ENCODE measurements around the gene SERP2. TPM values are rescaled to one million over a fixed set of nuclear protein-coding genes. Genes with fewer than 3 reads are reported as not detected.

SERP2 gene
- total RNA-seq, 1 experiment from 2014 or later: 1.2 TPM

DNA sequence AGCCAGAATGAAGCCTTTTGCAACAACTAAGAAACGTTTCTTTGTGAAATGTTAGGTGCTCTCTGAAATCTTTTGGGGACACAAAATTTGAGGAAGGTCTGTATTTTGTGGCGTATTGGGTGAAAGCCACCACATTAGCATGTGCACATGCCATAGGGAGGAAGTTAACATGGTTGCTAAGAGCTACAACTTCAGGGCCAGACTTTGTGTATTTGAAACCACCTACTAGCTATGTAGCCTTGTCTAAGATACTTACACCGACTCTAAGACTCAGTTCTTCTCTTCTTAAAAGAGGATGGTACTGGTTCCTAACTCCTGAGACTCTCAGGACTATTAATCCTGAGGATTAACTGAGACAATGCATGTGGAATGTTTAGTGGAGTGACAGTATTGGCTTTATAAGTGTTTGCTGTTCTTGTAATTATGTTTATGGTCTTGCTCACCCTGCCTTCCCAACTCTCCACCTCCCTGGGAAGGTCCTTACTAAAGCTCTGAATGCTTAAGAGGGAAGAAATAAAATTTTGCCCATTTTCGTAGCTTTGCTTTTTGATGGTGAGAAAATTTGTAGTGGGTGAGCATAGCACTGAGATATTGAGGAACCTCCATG, 15.5 kb downstream of the SERP2 start:
- DNase-seq: no peak
- no peaks in the 10 kb centered on the region for H3K27me3 ChIP-seq (ENCODE audit: low read length)
- no peak overlapping the region for H3K9ac ChIP-seq (ENCODE audit: low read length)
- no peak overlapping the region for H3K4me2 ChIP-seq (ENCODE audit: low read length)
- no peak overlapping the region for H3K4me3 ChIP-seq (ENCODE audit: low read length)
- no peaks in the 10 kb centered on the region for H3K79me2 ChIP-seq (ENCODE audit: low read length)
- TF ChIP-seq CTCF (conservative IDR thresholded peaks at IDR 0.05; ENCODE audit: low read depth, low read length) (no peak), EZH2phosphoT487 (IDR thresholded peaks at IDR 0.05; ENCODE audit: borderline replicate concordance, low read length) (no peak), EZH2 (IDR thresholded peaks at IDR 0.05; ENCODE audit: low read length, unreplicated experiment) (no peak)
- no TSS peak for BruUV-seq (replicated peaks)
- POLR2A ChIA-PET (ENCODE audit: unreplicated experiment): interaction anchor here (0.7 kb wide), 1 partner anchor 46 kb away, joined by 18 read pairs; no protein-coding TSS in a partner anchor
- no peaks in the 10 kb centered on the region for H3K9me3 ChIP-seq (ENCODE audit: low read length)
- H2AFZ ChIP-seq (ENCODE audit: low read length): no peak overlapping the region
- H3K4me1 ChIP-seq (ENCODE audit: insufficient read depth, low read length): no peaks in the 10 kb centered on the region
- H4K20me1 ChIP-seq (ENCODE audit: low read length): no peaks in the 10 kb centered on the region
- ATAC-seq: peak; percentile 75
- H3F3A ChIP-seq (ENCODE audit: low read length, unreplicated experiment): no peaks in the 10 kb centered on the region
- H3K9me2 ChIP-seq (replicated peaks; ENCODE audit: low read length): no peaks in the 10 kb centered on the region
- no peak overlapping the region for H3K27ac ChIP-seq (ENCODE audit: low read length)
- CTCF ChIA-PET: no interaction called here
- intact Hi-C loops (cut with micrococcal nuclease): no loop called here
- no peaks in the 10 kb centered on the region for H3K36me3 ChIP-seq (ENCODE audit: low read depth, low read length)

GRCh38 chr13:44389876-44390275, 16.3 kb downstream of the SERP2 start:
- no TSS peak for BruUV-seq (replicated peaks)
- Histone ChIP-seq H3K27me3 (ENCODE audit: low read length) (no peaks in the 10 kb centered on the region), H3K9me3 (ENCODE audit: low read length) (no peaks in the 10 kb centered on the region), H3K79me2 (ENCODE audit: low read length) (no peaks in the 10 kb centered on the region), H2AFZ (ENCODE audit: low read length) (no peak overlapping the region), H3K27ac (ENCODE audit: low read length) (no peak overlapping the region), H3K4me2 (ENCODE audit: low read length) (no peak overlapping the region), H3K9me2 (replicated peaks; ENCODE audit: low read length) (no peaks in the 10 kb centered on the region), H4K20me1 (ENCODE audit: low read length) (no peaks in the 10 kb centered on the region), H3K36me3 (ENCODE audit: low read depth, low read length) (no peaks in the 10 kb centered on the region), H3K4me1 (ENCODE audit: insufficient read depth, low read length) (no peaks in the 10 kb centered on the region), H3F3A (ENCODE audit: low read length, unreplicated experiment) (no peaks in the 10 kb centered on the region), H3K4me3 (ENCODE audit: low read length) (no peak overlapping the region), H3K9ac (ENCODE audit: low read length) (no peak overlapping the region)
- intact Hi-C loops (cut with micrococcal nuclease): no loop called here
- no peak for TF ChIP-seq CTCF (conservative IDR thresholded peaks at IDR 0.05; ENCODE audit: low read depth, low read length)
- TF ChIP-seq EZH2 (IDR thresholded peaks at IDR 0.05; ENCODE audit: low read length, unreplicated experiment): no peak
- TF ChIP-seq EZH2phosphoT487 (IDR thresholded peaks at IDR 0.05; ENCODE audit: borderline replicate concordance, low read length): no peak
- POLR2A ChIA-PET (ENCODE audit: unreplicated experiment): no interaction called here
- no peak for ATAC-seq
- CTCF ChIA-PET: no interaction called here
- DNase-seq: no peak

- ChIA-PET POLR2A (ENCODE audit: unreplicated experiment) (no interaction called here), CTCF (no interaction called here)
- Histone ChIP-seq H3K9ac (ENCODE audit: low read length) (no peak overlapping the region), H3K4me3 (ENCODE audit: low read length) (no peak overlapping the region), H3K79me2 (ENCODE audit: low read length) (no peaks in the 10 kb centered on the region), H3K4me1 (ENCODE audit: insufficient read depth, low read length) (no peaks in the 10 kb centered on the region), H3K27me3 (ENCODE audit: low read length) (no peaks in the 10 kb centered on the region), H3K36me3 (ENCODE audit: low read depth, low read length) (no peaks in the 10 kb centered on the region), H4K20me1 (ENCODE audit: low read length) (no peaks in the 10 kb centered on the region), H3F3A (ENCODE audit: low read length, unreplicated experiment) (no peaks in the 10 kb centered on the region), H3K4me2 (ENCODE audit: low read length) (no peak overlapping the region), H3K27ac (ENCODE audit: low read length) (no peak overlapping the region), H3K9me2 (replicated peaks; ENCODE audit: low read length) (no peaks in the 10 kb centered on the region), H2AFZ (ENCODE audit: low read length) (no peak overlapping the region), H3K9me3 (ENCODE audit: low read length) (no peaks in the 10 kb centered on the region)
- BruUV-seq (replicated peaks): no TSS peak
- ATAC-seq (no peak), DNase-seq (no peak)
- intact Hi-C loops (cut with micrococcal nuclease): no loop called here
- TF ChIP-seq EZH2 (IDR thresholded peaks at IDR 0.05; ENCODE audit: low read length, unreplicated experiment) (no peak), CTCF (conservative IDR thresholded peaks at IDR 0.05; ENCODE audit: low read depth, low read length) (no peak), EZH2phosphoT487 (IDR thresholded peaks at IDR 0.05; ENCODE audit: borderline replicate concordance, low read length) (no peak)
Observed at GRCh38 chr13:44393391-44393790, 19.8 kb downstream of the SERP2 start.

Data from PC-3 (cell line).